Transverse colon (tissue), 4 donors: ENCODE results near the gene DACT3. TPM values are rescaled to one million over a fixed set of nuclear protein-coding genes. Genes with fewer than 3 reads are reported as not detected.

Experiments
- DNase-seq: peaks from one replicate; pipeline ENCODE4 v3.0.0-alpha.2; 2019
- H3K27ac ChIP-seq, 4 donors: fragments of 200-600 bp; sonication (generic); 2 replicates each; pipeline ENCODE4 v1.5.1; 2016 to 2018; ENCODE audit warnings: inconsistent platforms in 4 of 4
- H3K27me3 ChIP-seq: fragments of 200-600 bp; sonication (generic); 2 replicates; pipeline ENCODE4 v1.5.1; 2017; ENCODE audit warnings: inconsistent platforms
- H3K36me3 ChIP-seq, 4 donors: fragments of 200-600 bp; sonication (generic); 2 replicates each; pipeline ENCODE4 v1.5.1; 2017 to 2019; ENCODE audit warnings: inconsistent platforms in 4 of 4
- H3K4me1 ChIP-seq, 4 donors: fragments of 200-600 bp; sonication (generic); 2 replicates each; pipeline ENCODE4 v1.5.1; 2017 to 2020; ENCODE audit warnings: inconsistent platforms in 4 of 4
- H3K4me3 ChIP-seq, 4 donors: fragments of 200-600 bp; sonication (generic); 1 replicate in 1 of 4; 2 replicates in 3 of 4; pipeline versions ENCODE4 v1.5.1 to v1.6.1; 2017 to 2019; ENCODE audit warnings: inconsistent platforms in 4 of 4
- H3K9me3 ChIP-seq, 2 donors: fragments of 200-600 bp; sonication (generic); 2 replicates each; pipeline ENCODE4 v1.5.1; 2017 to 2019; ENCODE audit warnings: inconsistent platforms in 2 of 2
- CTCF ChIP-seq, 5 experiments: fragments of 200-600 bp in 3 of 5; fragments of 450-650 bp in 2 of 5; sonication (generic) in 3 of 5; IDR thresholded peaks; 1 replicate in 2 of 5; 2 replicates in 3 of 5; pipeline ENCODE4 v1.5.1; 2016 to 2017; ENCODE audit warnings: antibody characterized with exemption in 5 of 5, inconsistent platforms in 3 of 5, mild to moderate bottlenecking in 2 of 5, moderate library complexity in 1 of 5
- EP300 ChIP-seq: sonication (generic); formaldehyde crosslinking; IDR thresholded peaks from one replicate; pipeline ENCODE4 v1.6.1; 2017; ENCODE audit warnings: antibody characterized with exemption, low read depth
- POLR2A ChIP-seq: fragments of 450-650 bp; IDR thresholded peaks from one replicate; pipeline ENCODE4 v1.6.1; 2016; ENCODE audit warnings: antibody characterized with exemption, mild to moderate bottlenecking, moderate library complexity
- POLR2AphosphoS5 ChIP-seq, 3 donors: sonication (generic); formaldehyde crosslinking; IDR thresholded peaks; one replicate each; pipeline ENCODE4 v1.6.1; 2016; ENCODE audit warnings: antibody characterized with exemption in 3 of 3
- WGBS, 2 donors: methylation state at CpG; one replicate each; pipeline ENCODE4 v1.1.5; 2018; ENCODE audit warnings: low coverage in 1 of 2; 5-methylcytosine and 5-hydroxymethylcytosine counted together
- in situ Hi-C, 4 donors: fragments of 200-750 bp; cut with MboI; loops; one replicate each; pipeline versions ENCODE4 v1.15.0 to v1.15.1; 2017; ENCODE audit warnings: low sequenced_read_pairs in 3 of 4, low pct_ligation_motif_present in 1 of 4, low pct_unique_long_range_greater_than_20kb in 1 of 4
- intact Hi-C: fragments of 100-400 bp; cut with DNase I; formaldehyde crosslinking; loops from one replicate; pipeline ENCODE4 v1.15.1; 2023; ENCODE audit warnings: low total_unique reads
- total RNA-seq, 4 donors: library from RNA; depleted of rRNA; stranded (reverse); fragments of >200 nt; gene quantifications; one replicate each; pipeline ENCODE4 v1.1.0, GENCODE V29; 2016

DACT3 gene
- total RNA-seq, 4 donors from 2014 or later = 5.3 to 27.1 (median 7.5) TPM

DNA sequence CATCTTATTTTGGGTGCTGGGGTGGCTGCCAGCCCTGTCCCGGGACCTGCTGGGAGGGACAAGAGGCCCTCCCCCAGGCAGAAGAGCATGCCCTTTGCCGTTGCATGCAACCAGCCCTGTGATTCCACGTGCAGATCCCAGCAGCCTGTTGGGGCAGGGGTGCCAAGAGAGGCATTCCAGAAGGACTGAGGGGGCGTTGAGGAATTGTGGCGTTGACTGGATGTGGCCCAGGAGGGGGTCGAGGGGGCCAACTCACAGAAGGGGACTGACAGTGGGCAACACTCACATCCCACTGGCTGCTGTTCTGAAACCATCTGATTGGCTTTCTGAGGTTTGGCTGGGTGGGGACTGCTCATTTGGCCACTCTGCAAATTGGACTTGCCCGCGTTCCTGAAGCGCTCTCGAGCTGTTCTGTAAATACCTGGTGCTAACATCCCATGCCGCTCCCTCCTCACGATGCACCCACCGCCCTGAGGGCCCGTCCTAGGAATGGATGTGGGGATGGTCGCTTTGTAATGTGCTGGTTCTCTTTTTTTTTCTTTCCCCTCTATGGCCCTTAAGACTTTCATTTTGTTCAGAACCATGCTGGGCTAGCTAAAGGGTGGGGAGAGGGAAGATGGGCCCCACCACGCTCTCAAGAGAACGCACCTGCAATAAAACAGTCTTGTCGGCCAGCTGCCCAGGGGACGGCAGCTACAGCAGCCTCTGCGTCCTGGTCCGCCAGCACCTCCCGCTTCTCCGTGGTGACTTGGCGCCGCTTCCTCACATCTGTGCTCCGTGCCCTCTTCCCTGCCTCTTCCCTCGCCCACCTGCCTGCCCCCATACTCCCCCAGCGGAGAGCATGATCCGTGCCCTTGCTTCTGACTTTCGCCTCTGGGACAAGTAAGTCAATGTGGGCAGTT, 51.2 kb downstream of the DACT3 start:
- Histone ChIP-seq H3K27me3 (no peaks in the 10 kb centered on the region), H3K9me3 (no peaks in the 10 kb centered on the region), H3K4me3 (no peak overlapping the region), H3K36me3 (peaks cover 0 to 40% (median 13%) of the 10 kb centered on the region in 4 donors), H3K4me1 (peaks cover 4 to 27% (median 9%) of the 10 kb centered on the region in 4 donors), H3K27ac (no peak overlapping the region)
- in situ Hi-C loops = loop anchor here in 1 of 4 donors (5.0 kb wide), 1 partner anchor 53 kb away; the partner anchor contains the start of gene DACT3
- 75 to 82% methylated on average over 4 to 30 of the region's 30 CpGs for WGBS, 2 donors
- intact Hi-C loops = no loop called here
- peak; percentile 6 for DNase-seq
- TF ChIP-seq POLR2A (no peak), EP300 (no peak), CTCF (IDR thresholded peaks at IDR 0.05) (no peak), POLR2AphosphoS5 (IDR thresholded peaks at IDR 0.05) (no peak)

GRCh38 chr19:46608581-46609345, 52.2 kb downstream of the DACT3 start:
- in situ Hi-C loops (no loop called here), intact Hi-C loops (no loop called here)
- TF ChIP-seq POLR2A (no peak), CTCF (IDR thresholded peaks at IDR 0.05) (no peak), EP300 (no peak), POLR2AphosphoS5 (IDR thresholded peaks at IDR 0.05) (no peak)
- peak; percentile 7 for DNase-seq
- peaks cover 6 to 32% (median 12%) of the 10 kb centered on the region in 4 donors for H3K4me1 ChIP-seq
- H3K27me3 ChIP-seq = no peaks in the 10 kb centered on the region
- no peak overlapping the region for H3K4me3 ChIP-seq
- WGBS, 2 donors = 92 to 100% methylated on average over 7 to 27 of the region's 27 CpGs
- peaks cover 0 to 40% (median 13%) of the 10 kb centered on the region in 4 donors for H3K36me3 ChIP-seq
- no peaks in the 10 kb centered on the region for H3K9me3 ChIP-seq
- H3K27ac ChIP-seq = no peak overlapping the region

DNA sequence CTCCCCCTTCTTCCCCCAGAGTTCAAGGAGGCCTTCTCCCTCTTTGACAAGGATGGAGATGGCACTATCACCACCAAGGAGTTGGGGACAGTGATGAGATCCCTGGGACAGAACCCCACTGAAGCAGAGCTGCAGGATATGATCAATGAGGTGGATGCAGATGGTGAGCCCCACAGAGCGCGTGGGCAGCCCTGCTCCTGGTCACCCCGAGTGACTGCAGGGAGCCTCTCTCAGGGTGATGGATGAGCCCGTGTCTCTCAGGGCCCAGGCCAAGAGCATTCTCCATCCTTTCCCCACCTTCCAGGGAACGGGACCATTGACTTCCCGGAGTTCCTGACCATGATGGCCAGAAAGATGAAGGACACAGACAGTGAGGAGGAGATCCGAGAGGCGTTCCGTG, 52.8 kb downstream of the DACT3 start:
- H3K4me1 ChIP-seq = peaks cover 12 to 38% (median 17%) of the 10 kb centered on the region in 4 donors
- intact Hi-C loops = no loop called here
- in situ Hi-C loops = no loop called here
- peaks cover 0 to 40% (median 13%) of the 10 kb centered on the region in 4 donors for H3K36me3 ChIP-seq
- peak; percentile 5 for DNase-seq
- H3K9me3 ChIP-seq = no peaks in the 10 kb centered on the region
- 99% methylated on average over 9 of the region's 9 CpGs; no CpG with 5 or more reads in 1 of the 2 donors for WGBS, 2 donors
- H3K27me3 ChIP-seq = no peaks in the 10 kb centered on the region
- no peak for TF ChIP-seq CTCF (IDR thresholded peaks at IDR 0.05)
- TF ChIP-seq EP300 = no peak
- no peak for TF ChIP-seq POLR2A
- TF ChIP-seq POLR2AphosphoS5 (IDR thresholded peaks at IDR 0.05) = no peak
- H3K27ac ChIP-seq = no peak overlapping the region
- no peak overlapping the region for H3K4me3 ChIP-seq

- Histone ChIP-seq H3K9me3 (no peaks in the 10 kb centered on the region), H3K27ac (no peak overlapping the region), H3K27me3 (no peaks in the 10 kb centered on the region), H3K36me3 (peaks cover 0 to 40% (median 13%) of the 10 kb centered on the region in 4 donors), H3K4me3 (no peak overlapping the region), H3K4me1 (peaks cover 19 to 45% (median 23%) of the 10 kb centered on the region in 4 donors)
- in situ Hi-C loops = no loop called here
- intact Hi-C loops = no loop called here
- DNase-seq = peak; percentile 6
- TF ChIP-seq CTCF (IDR thresholded peaks at IDR 0.05) = no peak
- TF ChIP-seq POLR2AphosphoS5 (IDR thresholded peaks at IDR 0.05) = no peak
- TF ChIP-seq POLR2A = no peak
- TF ChIP-seq EP300 = no peak
- 94 to 100% methylated on average over 1 to 12 of the region's 12 CpGs for WGBS, 2 donors
Observed at GRCh38 chr19:46607448-46607841, 53.5 kb downstream of the DACT3 start.
